Stimulated activated naive CD4-positive, alpha-beta T cell (primary cell): ENCODE measurements around the gene TLX1.
A peak's percentile ranks its signal among the peaks of the same experiment; 100 is the strongest.

Experiments used
- DNase-seq, 6 experiments: peaks; one replicate each; lab custom pipeline; 2025; lab: John Stamatoyannopoulos, UW

TLX1 gene

GRCh38 chr10:101130984-101131961, at the start of gene TLX1:
TLX1 (plus strand) TSS chr10:101131300; CDS start chr10:101131542, 242 bp downstream.
- DNase-seq: peak in 1 of 6 experiments; percentile 6

- DNase-seq: no peak
These were observed 45.3 kb upstream of the TLX1 start for GRCh38 chr10:101085846-101086245.

DNA sequence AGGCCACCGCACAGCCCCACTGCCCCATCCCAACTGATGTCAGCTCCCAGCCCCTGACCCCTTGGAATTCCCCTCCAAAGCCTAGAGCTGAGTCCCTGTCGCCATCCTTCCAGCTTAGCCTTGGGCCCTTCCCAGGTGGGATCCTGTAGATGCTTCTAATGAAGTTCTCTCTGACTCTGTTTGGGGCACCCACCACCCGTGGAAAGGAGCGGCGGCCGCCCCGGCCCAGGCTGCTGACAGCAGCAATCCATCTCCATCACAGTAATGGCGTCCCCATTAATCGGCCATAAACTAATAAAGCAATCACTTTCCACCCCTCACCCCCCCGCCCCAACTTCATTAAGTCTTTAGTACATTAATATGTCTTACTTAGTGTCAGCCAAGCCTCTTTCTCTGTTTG, 43.7 kb upstream of the TLX1 start:
- DNase-seq: no peak

GRCh38 chr10:101087965-101088364, 43.1 kb upstream of the TLX1 start:
- DNase-seq: no peak

DNA sequence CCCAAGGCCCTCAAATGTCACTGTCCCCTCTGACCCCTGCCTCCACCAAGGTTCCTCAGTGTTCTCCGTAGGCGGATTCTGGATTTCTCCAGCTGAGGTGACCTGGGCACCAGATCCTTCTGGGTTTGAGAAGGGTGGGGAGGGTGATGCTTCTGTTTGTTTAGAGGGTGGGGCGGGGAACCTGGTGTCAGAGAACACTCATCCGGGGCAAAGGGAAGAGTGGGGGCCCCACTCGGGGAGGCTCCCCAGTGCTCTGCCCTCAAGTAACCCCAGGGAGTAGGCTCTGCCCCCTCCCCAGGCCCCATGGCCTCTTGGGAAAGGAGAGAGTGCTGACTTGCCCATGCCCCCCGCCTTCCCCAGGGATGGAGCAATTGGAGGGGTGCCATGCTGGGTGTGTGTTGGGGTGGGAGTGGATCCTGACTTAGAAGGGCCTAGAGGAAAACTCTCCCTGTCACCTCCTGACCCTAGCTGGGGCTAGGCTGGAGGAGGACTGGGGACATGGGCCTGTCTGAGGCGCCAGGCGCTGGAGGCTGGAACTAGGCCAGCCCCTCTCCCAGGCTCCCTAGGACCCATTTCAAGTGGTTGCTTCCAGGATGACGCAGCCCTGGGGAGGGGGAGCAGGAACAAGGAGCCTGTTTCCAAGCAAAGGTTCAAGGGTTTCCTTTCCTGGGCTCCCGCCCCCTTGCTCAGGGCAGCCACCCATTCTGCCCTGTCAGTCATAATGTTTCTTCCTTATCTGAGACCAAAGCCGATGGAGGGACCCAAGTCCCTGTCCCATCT, 41.4 kb upstream of the TLX1 start:
- DNase-seq: no peak

DNA sequence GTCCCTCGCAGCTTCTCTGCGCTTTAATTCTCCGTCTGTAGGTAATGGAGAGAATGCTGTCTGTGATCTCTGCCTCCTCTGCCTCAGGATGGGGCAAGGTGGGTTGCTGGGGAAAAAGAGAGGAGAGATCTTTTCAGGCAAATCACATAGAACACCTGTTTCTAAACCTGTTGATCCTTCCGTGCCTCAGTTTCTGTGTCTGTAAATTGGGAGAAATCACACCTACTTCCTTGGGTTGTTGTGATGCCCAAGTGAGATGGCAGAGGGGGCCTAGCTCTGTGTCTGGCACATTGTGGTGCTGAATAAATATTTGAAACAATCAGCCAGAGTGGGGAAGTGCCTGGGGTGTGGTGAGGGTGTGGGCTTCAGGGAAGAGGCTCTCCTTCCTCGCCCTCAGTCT, 40.5 kb upstream of the TLX1 start:
- DNase-seq: no peak

DNA sequence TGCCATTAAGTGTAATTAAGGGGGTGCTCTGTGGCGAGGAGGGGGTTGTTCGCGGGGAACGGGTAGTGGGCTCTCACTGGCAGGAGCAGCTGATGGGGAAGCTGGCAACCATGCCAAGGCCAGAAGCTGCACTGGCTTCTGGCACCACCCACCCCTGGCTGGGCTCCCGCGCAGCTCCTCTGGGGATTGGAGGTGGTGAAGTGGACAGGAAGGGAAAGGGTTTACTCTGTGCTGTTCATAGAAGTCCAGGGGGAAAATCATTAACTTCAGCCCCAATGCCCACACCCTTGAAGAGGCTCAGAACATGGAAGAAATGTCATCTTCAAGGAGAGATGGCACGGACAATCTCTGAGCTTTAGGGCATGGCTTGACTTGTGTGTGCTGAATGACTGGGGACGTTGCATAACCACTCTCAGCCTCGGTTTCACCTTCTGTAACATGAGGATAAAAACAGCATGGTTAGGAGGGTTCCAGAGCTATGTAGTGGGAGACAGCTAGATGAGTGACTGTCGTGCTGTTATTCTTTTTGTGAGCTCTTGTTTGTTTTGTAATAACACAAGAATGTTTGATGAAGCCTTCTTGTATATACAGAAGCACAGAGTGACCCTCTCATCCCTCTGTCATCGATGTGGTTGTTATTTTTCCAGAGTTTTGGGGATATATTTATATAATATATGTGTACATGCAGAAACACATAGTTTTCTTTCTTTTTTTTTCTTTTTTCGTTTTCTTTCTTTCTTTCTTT, 39.4 kb upstream of the TLX1 start:
- no peak for DNase-seq

DNA sequence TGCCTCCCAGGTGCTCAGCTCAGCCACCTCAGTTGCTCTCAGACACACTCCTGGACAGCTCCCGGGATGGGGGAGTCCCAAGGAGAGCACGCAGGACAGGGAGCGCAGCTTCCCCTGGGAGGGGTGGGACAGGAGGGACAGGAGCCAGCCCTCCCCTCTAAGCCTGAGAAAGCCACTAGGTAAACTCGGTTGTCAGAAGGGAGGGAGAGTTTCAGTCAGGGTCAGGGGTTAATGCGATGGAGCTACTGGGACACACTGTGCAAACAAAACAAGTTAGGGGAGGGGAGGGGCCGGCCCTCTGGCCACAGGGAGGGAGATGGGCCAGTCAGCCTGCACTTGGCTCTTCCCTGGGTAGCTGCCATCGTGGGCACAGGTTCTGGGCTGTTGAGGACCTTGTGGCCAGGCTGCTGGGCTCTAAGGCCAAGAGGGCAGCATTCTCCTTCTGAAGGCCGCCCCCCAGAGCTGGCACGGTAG, 38.2 kb upstream of the TLX1 start:
- DNase-seq: no peak

- no peak for DNase-seq
These were observed 36.8 kb upstream of the TLX1 start for GRCh38 chr10:101094121-101094879.

DNA sequence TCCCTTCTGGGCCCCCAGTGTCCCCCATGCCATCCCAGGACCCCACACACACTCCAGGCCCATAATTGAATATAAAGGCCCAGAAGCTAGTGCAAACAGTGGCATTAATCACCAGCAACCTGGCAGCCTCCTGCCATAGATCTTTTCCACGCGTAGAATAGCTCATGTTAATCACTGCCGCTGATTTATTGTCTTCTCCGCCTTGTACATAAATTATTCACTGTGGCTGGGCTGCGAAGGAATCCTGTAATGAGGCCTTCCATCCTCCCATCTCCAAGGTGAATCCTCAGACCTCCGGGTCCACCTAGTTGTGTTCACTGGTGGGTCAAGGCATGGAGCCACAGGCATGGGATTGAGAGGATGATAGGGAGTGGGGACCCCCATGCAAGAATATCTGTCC, 36.1 kb upstream of the TLX1 start:
- no peak for DNase-seq

GRCh38 chr10:101095550-101096213, 35.4 kb upstream of the TLX1 start:
- DNase-seq: peak; percentile 19 to 69 (median 58)

DNA sequence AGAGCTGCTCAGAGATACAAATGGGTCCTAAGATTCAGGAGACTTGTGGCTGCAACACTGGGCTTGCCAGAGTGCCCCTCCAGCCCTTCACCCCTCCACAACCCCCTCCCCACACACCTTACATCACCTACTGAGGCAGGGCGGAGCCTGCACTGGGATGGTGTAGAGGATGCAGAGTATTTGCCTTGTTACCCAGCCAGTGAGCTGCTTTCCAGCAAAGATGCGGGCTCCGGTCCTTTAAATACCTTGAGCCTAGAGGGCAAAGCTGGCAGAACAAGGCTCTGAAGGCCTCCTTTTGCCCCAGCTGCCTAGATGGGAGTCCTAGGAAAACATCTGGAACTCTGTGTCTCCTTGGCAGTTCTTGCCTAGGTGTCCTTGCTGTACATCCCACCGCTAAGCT, 34.7 kb upstream of the TLX1 start:
- DNase-seq: no peak

DNA sequence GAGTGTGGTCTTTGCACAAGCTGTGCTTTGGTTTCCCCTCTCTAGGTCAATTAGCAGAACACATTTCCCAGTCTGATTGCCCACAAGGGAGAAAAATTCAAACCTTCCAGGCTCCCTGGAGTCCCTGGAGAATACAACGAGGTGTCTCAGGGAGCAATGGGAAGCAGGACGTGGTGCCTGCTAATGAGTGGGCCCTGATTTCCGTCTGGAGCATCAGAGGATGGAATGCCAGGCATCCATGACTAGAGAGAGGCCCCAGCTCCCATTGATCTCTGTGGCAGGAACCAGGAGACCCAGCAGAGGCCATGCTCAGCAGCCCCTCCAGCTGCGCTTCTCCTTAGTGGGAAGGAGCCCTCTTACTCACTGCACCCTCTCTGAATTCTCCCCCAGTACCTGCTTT, 33.2 kb upstream of the TLX1 start:
- DNase-seq: no peak

DNA sequence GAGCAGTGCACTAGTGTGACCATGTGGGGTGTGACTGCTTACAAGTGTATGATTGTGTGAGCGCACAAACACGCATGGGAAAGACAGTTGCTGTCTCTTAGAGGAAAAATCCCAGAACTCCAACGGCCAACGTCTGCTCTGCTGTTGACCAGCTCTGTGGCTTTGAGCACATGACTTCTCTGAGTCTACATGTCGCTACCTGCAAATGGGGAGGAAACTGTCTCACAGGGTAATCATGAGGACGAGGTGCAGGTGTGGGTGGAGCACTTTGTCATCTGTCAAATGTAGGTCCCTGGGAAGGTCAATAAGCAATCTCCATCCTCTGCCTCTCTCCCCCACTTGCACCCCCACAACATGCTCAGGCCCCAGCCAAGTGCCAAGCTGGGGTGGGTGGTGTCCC, 31.2 kb upstream of the TLX1 start:
- no peak for DNase-seq

DNA sequence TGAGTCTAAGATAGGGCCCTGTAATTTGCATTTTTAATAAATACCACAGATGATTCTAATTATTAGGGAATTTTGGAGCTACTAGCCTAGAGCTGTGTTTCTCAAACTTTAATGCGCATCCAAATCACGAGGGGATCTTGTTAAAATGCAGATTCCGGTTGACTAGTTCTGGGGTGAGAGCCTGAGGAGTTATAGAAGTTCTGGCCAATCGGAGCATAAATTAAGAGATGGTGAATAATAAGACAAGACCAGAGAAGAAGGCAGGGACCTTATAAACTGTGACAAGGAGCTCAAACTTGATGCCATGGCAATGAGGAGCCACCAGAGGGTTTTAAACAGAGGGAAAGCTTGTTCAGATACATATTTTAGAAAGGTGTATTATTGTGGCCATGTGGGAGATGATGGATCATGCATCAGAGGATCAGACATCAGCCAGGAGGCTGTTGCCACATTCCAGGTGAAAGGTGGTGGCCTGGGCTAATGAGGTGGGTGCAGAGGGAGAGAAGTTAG, 29.7 kb upstream of the TLX1 start:
- no peak for DNase-seq

DNA sequence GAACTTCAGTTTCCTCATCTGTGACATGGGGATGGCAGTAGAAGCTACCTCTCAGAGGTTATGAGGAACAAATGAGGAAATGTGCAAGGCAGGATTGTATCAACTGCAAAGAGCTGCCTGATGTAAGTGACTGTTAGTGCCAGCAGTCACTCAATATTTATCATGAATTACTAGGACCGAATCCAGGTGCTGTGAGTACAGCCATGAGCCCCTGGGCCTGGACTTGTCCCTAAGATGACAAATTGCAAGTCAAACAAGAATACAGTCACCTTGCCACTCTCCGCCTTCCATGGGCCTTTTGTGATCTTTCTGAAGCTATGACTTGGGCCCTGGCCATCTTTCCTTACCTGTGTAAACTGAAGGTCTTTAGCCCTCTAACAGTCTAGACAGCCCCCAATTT, 27.7 kb upstream of the TLX1 start:
- DNase-seq: no peak

- DNase-seq: no peak
These were observed 24.7 kb upstream of the TLX1 start for GRCh38 chr10:101106351-101106750.

GRCh38 chr10:101107771-101108170, 23.3 kb upstream of the TLX1 start:
- no peak for DNase-seq

DNA sequence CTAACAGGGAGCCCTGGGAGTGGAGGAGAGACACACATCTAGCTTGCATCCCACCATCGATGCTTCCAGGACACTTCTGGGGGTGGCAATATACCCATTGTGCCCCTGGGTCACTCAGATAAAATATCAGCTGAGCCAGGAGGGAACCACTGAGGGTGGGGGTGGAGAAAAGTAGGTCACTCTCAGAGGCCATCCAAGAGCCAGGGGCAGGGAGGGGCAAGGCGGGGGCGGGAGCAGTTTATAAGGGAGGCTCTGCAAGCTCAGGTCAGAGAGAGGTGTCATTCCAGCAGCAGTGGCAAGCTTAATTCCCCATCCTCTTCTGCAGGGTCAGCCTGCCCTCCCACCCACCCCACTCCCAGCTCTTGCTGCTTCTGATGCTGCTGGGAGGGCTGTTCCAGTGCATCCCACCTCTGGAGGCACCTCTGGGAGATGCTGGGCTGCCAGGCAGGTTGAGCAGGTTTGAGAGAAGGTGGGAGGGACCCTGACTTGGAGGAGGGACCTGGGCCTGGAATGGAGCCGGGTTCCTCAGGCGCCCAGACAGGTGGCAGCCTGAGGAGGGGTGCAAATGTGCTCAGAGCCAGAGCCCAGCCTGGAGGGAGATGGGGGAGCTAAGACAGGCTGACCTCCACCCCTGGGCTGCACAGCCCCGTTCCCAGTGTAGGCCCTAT, 20.1 kb upstream of the TLX1 start:
- DNase-seq: no peak

GRCh38 chr10:101111547-101111946, 19.6 kb upstream of the TLX1 start:
- no peak for DNase-seq
